Activated CD8-positive, alpha-beta memory T cell treated with anti-CD3 and anti-CD28 coated beads for 24 hours (primary cell): ENCODE results near the gene TAPBPL.

Source experiments
- DNase-seq: peaks from one replicate; pipeline ENCODE4 v3.0.0-alpha.2; 2020

Gene TAPBPL

GRCh38 chr12:6435961-6436715, 15.7 kb upstream of the TAPBPL start:
- peak; percentile 54 for DNase-seq

GRCh38 chr12:6437586-6437985, 14.3 kb upstream of the TAPBPL start:
- DNase-seq, result no peak

GRCh38 chr12:6438345-6438744, 13.5 kb upstream of the TAPBPL start:
- DNase-seq, result peak; percentile 55

GRCh38 chr12:6440391-6440790, 11.5 kb upstream of the TAPBPL start:
- no peak for DNase-seq

- DNase-seq, result no peak
Observed at GRCh38 chr12:6442836-6443235, 9.0 kb upstream of the TAPBPL start.

GRCh38 chr12:6443361-6443983, 8.4 kb upstream of the TAPBPL start:
- DNase-seq, result no peak

GRCh38 chr12:6444031-6444430, 7.8 kb upstream of the TAPBPL start:
- no peak for DNase-seq

- peak; percentile 81 for DNase-seq
Observed at GRCh38 chr12:6444704-6445688, 6.8 kb upstream of the TAPBPL start, which contains the start of gene CD27. Gene CD27 (plus strand): TSS chr12:6444955. CDS start chr12:6445096, 141 bp downstream.

- DNase-seq, result peak; percentile 68
Observed at GRCh38 chr12:6450091-6450868, 1.6 kb upstream of the TAPBPL start.

GRCh38 chr12:6450869-6451347, 934 bp upstream of the TAPBPL start:
- peak; percentile 86 for DNase-seq

GRCh38 chr12:6452245-6452943, 552 bp downstream of the TAPBPL start:
- peak; percentile 84 for DNase-seq

- peak; percentile 81 for DNase-seq
Observed at GRCh38 chr12:6452944-6453630, 1.2 kb downstream of the TAPBPL start.

- DNase-seq, result peak; percentile 59
Observed at GRCh38 chr12:6457220-6457945, 5.5 kb downstream of the TAPBPL start.

- DNase-seq, result no peak
Observed at GRCh38 chr12:6458281-6459003, 6.6 kb downstream of the TAPBPL start.

GRCh38 chr12:6459004-6459337, 7.1 kb downstream of the TAPBPL start:
- DNase-seq, result no peak

- DNase-seq, result peak; percentile 83
Observed at GRCh38 chr12:6460751-6461371, 9.0 kb downstream of the TAPBPL start.

- peak; percentile 88 for DNase-seq
Observed at GRCh38 chr12:6461401-6462233, 9.8 kb downstream of the TAPBPL start.
